ENCODE results near the gene FGF19.

FGF19 gene

GRCh38 chr11:69716891-69717747 lies 13.3 kb upstream of the FGF19 start:
- DNase-seq = no peak
- TF ChIP-seq CTCF (IDR thresholded peaks at IDR 0.05; ENCODE audit: low read depth, low read length, missing control alignments) = no peak
- in situ Hi-C loops (cut with HindIII; ENCODE audit: low pct_ligation_motif_present, low sequenced_read_pairs) = no loop called here
- Histone ChIP-seq H3K27ac (no peak overlapping the region), H3K27me3 (replicated peaks) (peaks cover 13% of the 10 kb centered on the region), H3K4me3 (ENCODE audit: low read depth, low read length) (no peak overlapping the region), H3K36me3 (replicated peaks) (no peaks in the 10 kb centered on the region)

- no peak for DNase-seq
- in situ Hi-C loops (cut with HindIII; ENCODE audit: low pct_ligation_motif_present, low sequenced_read_pairs) = no loop called here
Observed at GRCh38 chr11:69716099-69716498, 12.3 kb upstream of the FGF19 start.

DNA sequence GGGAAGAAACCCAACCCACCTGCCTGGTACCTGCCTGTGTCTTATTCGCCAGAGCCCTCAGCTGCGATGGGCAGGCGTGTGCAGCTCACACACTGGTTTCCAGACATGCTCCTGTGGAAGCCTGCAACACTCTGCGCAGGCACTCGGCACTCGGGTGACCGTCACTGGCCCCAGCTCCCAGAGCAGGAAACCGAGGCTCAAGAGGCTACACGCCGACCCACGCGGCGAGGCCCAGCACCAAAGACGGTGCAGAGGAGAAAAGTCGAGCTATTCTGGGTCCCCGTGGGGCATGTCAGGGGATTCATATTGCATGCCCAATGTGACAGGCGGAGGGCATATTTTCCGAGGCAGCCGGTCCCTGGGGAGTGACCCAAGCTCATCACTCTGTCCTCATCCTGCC lies 11.6 kb upstream of the FGF19 start:
- no peak for DNase-seq
- no peaks in the 10 kb centered on the region for H3K36me3 ChIP-seq (replicated peaks)
- H3K27me3 ChIP-seq (replicated peaks) = peaks cover 13% of the 10 kb centered on the region
- no peak overlapping the region for H3K27ac ChIP-seq
- no peak for TF ChIP-seq CTCF (IDR thresholded peaks at IDR 0.05; ENCODE audit: low read depth, low read length, missing control alignments)
- H3K4me3 ChIP-seq (ENCODE audit: low read depth, low read length) = no peak overlapping the region
- in situ Hi-C loops (cut with HindIII; ENCODE audit: low pct_ligation_motif_present, low sequenced_read_pairs) = no loop called here

More at GRCh38 chr11:69716099-69716498, 12.3 kb upstream of the FGF19 start:
- Histone ChIP-seq H3K27me3 (replicated peaks) (peaks cover 13% of the 10 kb centered on the region), H3K27ac (no peak overlapping the region), H3K4me3 (ENCODE audit: low read depth, low read length) (no peak overlapping the region), H3K36me3 (replicated peaks) (no peaks in the 10 kb centered on the region)
- no peak for TF ChIP-seq CTCF (IDR thresholded peaks at IDR 0.05; ENCODE audit: low read depth, low read length, missing control alignments)

DNA sequence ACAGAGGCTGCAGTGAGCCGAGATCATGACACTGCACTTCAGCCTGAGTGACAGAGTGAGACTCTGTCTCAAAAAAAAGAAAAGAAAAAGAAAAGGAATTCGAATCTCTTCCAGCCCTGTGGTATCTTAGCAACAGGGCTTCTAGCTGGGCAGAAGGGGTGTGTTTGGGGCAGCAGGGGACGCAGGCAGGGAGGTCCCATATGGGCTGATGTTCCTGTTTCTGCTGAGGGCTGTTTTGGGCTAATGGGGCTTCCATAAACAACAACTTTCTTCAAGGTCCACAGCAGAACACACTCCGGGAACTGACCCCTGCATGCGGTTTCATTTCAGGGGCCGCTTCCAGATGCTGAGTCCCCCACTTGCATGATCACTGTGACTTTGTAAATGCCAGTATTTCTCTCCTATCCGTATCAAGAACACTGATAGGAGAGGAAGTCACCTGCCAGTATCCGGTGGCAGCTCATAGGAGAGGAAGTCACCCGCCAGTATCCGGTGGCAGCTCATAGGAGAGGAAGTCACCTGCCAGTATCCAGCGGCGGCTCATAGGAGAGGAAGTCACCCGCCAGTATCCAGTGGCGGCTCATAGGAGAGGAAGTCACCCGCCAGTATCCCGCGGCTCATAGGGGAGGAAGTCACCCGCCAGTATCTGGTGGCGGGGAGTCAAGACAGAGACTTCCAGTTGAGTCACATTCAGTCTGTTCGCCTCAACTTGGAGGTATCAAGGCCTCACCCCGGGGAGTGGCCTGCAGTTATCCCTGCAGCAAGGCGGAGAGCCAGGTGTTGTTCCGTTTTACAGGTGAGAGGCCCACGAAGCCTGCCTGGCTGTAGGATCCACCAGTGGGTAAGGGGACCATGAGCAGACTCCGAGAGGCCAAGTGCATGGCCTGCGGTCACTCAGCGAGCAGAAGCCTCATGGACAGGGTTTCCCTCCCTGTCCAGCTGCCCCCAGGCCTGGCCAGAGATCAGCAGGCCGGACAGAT lies 8.3 kb upstream of the FGF19 start:
- no peak for DNase-seq
- no peak overlapping the region for H3K4me3 ChIP-seq (ENCODE audit: low read depth, low read length)
- H3K36me3 ChIP-seq (replicated peaks) = no peaks in the 10 kb centered on the region
- TF ChIP-seq CTCF (IDR thresholded peaks at IDR 0.05; ENCODE audit: low read depth, low read length, missing control alignments) = no peak
- H3K27me3 ChIP-seq (replicated peaks) = peaks cover 9% of the 10 kb centered on the region
- in situ Hi-C loops (cut with HindIII; ENCODE audit: low pct_ligation_motif_present, low sequenced_read_pairs) = no loop called here
- no peak overlapping the region for H3K27ac ChIP-seq

DNA sequence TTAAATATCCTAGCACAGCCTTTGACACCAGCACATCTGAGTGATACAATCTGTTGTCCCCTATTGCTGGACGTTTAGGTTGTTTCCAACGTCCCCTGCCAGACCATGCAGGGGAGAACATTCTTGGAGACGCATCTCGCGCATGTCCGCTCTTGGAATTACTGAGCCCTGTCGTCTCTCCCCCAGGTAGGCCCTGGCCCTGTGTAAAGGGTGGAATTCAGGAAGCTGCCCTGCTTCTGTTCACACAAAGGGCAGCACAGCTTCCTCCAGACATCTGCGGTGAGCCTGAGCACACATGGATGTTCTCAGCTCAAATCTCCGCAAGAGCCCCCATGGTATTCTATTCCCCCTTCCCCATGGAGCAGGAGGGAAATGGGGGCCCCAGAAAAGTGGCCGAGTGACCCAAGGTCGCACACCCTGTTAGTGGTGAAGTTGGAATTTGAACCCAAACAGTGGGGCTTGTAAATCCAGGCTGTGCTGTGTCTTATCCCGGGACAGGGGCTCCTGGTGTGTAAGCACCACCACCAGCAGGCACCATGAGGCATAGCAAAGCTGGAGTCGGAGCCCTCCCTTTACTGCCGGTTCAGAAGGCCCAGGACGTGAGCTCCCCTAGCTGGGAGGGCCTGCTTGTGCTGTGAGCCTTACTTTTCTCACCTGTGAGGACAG lies 5.0 kb upstream of the FGF19 start:
- no peak for TF ChIP-seq CTCF (IDR thresholded peaks at IDR 0.05; ENCODE audit: low read depth, low read length, missing control alignments)
- DNase-seq = no peak
- H3K36me3 ChIP-seq (replicated peaks) = no peaks in the 10 kb centered on the region
- peaks cover 29% of the 10 kb centered on the region for H3K27me3 ChIP-seq (replicated peaks)
- in situ Hi-C loops (cut with HindIII; ENCODE audit: low pct_ligation_motif_present, low sequenced_read_pairs) = no loop called here
- H3K27ac ChIP-seq = no peak overlapping the region
- H3K4me3 ChIP-seq (ENCODE audit: low read depth, low read length) = no peak overlapping the region

Measured in brain microvascular endothelial cell (primary cell).